Glomerular endothelial cell (primary cell): ENCODE data around the gene ENOX2. TPM values are rescaled to one million over a fixed set of nuclear protein-coding genes. Genes with fewer than 3 reads are reported as not detected.
"Not testable (repeated sequence)": the region's sequence is repeated elsewhere in the genome, so short reads cannot be mapped to it uniquely, and the experiment has no call there.

ENCODE experiments used
- DNase-seq: peaks from one replicate; pipeline ENCODE4 v3.0.0-alpha.2; 2011; ENCODE audit warnings: low read depth, low spot score; ENCODE audit errors: extremely low read depth
- total RNA-seq: library from RNA; depleted of rRNA; stranded (reverse); fragments of >200 nt; gene quantifications from 2 replicates; pipeline ENCODE4 v1.2.3, GENCODE V29; 2015

The ENOX2 gene
- total RNA-seq, 1 donor from 2014 or later: 14.8 TPM

- no peak for DNase-seq
These were observed 73.2 kb downstream of the ENOX2 start for GRCh38 chrX:130829526-130830515.

DNA sequence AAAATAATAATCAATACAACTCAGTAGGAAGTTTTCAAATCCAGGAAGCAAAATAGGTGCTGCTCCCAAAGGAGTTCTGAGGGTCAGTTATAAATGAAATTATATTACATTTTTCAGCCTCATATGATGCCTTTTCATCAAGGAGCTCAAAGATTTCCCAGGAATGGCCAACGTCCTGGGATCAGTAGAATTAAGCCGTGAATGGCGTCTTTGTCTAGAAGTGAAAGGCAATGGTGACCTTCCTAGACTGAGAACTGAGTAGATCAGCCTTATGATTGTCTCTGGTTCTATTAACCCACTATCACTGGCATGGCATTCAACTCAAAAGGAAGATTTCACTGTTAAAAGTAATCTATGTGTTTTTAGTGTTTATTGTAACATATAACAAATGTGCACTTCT is 74.4 kb downstream of the ENOX2 start:
- DNase-seq: no peak

DNA sequence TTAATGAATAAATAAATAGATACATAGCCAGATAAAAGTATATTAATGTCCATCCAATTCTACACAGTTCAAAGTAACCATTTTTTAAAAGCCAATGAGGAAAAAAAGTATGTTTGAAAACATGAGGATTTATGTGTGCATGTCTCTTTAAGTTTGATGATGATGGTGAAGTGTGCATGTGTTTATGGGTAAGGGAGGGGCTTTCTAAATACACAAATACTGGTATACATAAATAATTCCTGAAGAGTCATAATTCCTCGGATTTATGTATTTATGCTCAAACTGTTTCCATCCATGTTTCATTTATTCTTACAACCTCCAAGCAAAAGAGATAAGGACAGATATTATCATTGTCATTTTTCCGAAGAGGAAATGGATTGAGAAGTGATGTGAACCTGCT is 75.4 kb downstream of the ENOX2 start:
- no peak for DNase-seq

GRCh38 chrX:130826249-130826648 is 76.8 kb downstream of the ENOX2 start:
- DNase-seq: no peak

GRCh38 chrX:130825525-130825924 is 77.5 kb downstream of the ENOX2 start:
- no peak for DNase-seq

DNA sequence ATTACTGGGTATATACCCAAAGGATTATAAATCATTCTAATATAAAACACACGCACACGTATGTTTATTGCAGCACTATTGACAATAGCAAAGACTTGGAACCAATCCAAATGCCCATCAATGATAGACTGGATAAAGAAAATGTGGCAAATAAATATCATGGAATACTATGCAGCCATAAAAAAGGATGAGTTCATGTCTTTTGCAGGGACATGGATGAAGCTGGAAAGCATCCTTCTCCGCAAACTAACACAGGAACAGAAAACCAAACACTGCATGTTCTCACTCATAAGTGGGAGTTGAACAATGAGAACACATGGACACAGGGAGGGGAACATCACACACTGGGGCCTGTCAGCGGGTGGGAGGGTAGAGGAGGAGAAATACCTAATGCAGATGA is 83.6 kb downstream of the ENOX2 start:
- not testable (repeated sequence) for DNase-seq

DNA sequence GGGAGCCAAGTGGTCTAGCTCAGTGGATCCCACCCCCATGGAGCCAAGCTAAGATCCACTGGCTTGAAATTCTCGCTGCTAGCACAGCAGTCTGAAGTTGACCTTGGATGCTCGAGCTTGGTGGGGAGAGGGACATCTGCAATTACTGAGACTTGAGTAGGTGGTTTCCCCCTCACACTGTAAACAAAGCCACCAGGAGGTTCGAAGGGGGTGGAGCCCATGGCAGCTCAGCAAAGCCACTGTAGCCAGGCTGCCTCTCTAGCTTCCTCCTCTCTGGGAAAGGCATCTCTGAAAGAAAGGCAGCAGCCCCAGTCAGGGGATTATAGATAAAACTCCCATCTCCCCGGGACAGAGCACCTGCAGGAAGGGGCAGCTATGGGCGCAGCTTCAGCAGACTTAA is 89.1 kb downstream of the ENOX2 start:
- DNase-seq: not testable (repeated sequence)

GRCh38 chrX:130810561-130810960 is 92.4 kb downstream of the ENOX2 start:
- no peak for DNase-seq

DNA sequence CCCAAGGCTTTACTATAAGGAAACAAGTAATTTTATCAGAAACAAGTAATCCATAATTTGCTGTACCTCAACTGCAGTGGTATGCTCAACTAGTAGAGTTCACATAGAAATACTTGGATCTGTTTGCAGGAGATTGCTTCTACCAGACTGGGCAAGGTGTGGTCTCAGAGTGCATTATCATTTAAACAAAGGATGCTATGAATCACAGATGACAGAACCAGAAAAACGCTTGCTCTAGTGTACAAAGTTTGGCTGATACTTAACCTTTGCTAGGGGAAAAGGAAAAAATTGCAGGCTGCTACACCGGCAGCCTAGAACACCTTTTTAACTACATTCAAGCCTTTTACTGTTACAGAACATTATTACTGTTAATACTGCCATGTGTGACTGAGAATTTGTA is 97.1 kb downstream of the ENOX2 start:
- no peak for DNase-seq

- DNase-seq: no peak
These were observed 99.5 kb downstream of the ENOX2 start for GRCh38 chrX:130803537-130803936.

GRCh38 chrX:130801901-130802300 is 101.1 kb downstream of the ENOX2 start:
- no peak for DNase-seq

DNA sequence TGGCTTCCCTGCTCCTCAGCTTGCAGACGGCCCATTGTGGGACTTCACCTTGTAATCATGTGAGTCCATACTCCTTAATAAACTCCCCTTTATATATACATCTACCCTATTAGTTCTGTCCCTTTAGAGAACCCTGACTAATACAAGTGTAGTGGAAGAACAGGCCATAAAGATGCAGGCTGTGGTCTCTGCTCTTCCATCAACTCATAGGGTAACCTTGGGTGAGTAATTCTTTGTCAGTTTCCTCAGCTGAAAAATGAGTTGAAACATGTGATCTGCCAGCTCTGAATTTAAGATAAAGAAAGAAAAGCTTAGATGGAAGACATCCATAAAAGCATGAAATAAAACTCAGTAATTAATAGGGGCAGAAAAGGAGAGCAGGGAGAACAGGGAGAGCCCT is 103.6 kb downstream of the ENOX2 start:
- no peak for DNase-seq

GRCh38 chrX:130793975-130794374 is 109.0 kb downstream of the ENOX2 start:
- no peak for DNase-seq

- DNase-seq: not testable (repeated sequence)
These were observed 111.1 kb downstream of the ENOX2 start for GRCh38 chrX:130791870-130792269.

DNA sequence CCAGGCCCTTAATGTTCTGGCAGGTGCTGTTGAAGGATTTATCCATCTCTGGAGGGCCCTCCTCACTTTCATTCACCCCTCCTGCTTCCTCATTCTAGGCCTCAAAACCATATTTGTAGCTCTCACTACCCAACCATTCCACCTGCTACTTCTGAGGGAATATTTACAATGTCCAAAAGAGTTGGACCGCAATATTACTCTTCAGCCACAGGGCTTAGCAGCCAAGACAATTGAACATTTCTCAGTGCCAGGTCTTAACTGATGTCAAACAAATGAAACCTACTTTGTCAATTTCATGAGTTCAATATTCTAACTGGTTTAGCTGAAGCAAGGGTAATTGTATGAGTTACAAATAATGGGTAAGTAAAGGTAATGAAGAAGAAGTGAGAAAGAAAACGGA is 113.2 kb downstream of the ENOX2 start:
- DNase-seq: no peak

- no peak for DNase-seq
These were observed 114.0 kb downstream of the ENOX2 start for GRCh38 chrX:130788786-130789581.

- DNase-seq: no peak
These were observed 117.0 kb downstream of the ENOX2 start for GRCh38 chrX:130786030-130786429.

GRCh38 chrX:130778773-130779172 is 124.2 kb downstream of the ENOX2 start:
- DNase-seq: no peak

- no peak for DNase-seq
These were observed 127.2 kb downstream of the ENOX2 start for GRCh38 chrX:130775849-130776248.

DNA sequence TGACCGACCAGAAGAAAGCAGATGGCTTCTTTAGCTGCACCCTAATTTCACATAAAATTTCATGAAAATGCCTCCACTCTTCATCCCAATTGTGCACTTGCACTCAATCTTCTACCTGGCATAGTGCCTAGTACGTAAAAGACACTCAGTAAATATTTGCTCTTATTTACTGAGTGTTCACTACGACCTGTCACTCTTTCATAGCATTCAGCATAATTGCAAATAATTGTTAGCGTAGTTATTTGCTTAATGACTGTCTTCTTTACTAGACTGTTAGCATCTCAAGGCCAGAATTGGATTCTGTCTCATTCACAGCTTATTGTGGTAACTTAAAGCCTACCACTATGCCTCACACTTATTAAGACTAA is 130.2 kb downstream of the ENOX2 start:
- no peak for DNase-seq

- no peak for DNase-seq
These were observed 130.8 kb downstream of the ENOX2 start for GRCh38 chrX:130772105-130772775.
